HK-2 (cell line): ENCODE results near the gene MYB.
"Not testable (repeated sequence)": the region's sequence is repeated elsewhere in the genome, so short reads cannot be mapped to it uniquely, and the experiment has no call there.

Experiments used
- DNase-seq: peaks from one replicate; pipeline ENCODE4 v3.0.0-alpha.2; 2018; ENCODE audit not compliant: unreplicated experiment

The MYB gene

DNA sequence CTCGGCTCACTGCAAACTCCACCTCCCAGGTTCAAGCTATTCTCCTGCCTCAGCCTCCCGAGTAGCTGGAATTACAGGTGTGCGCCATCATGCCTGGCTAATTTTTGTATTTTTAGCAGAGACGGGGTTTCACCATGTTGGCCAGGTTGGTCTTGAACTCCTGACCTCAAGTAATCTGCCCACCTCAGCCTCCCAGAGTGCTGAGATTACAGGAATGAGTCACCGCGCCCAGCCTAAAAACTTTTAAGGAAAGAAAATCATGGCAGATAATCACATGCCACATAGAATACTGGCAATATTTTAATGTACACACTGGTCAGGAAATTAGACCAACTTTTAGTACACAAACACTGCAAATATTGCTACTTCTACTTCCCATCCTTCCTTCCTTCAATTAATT lies 16.7 kb upstream of the MYB start:
- not testable (repeated sequence) for DNase-seq

DNA sequence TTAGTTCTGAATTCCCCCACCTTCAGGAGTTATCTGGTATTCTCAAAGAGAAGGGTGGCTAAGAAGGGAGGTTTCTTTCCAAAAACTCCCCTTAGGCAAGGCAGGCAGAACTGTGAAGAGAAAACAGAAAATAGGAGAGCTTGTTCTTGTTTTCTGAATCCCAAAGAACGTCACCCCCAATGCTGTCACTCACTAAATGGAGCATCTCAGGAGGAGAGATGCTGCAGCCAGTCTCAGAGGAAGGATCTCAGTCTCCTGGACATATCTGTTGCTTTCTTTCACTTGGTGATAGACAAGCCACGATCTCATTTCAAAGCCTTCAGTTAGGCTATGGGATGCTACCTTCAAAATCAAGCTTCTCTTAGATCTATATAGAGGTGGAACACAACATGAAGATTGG lies 16.1 kb upstream of the MYB start:
- no peak for DNase-seq

DNA sequence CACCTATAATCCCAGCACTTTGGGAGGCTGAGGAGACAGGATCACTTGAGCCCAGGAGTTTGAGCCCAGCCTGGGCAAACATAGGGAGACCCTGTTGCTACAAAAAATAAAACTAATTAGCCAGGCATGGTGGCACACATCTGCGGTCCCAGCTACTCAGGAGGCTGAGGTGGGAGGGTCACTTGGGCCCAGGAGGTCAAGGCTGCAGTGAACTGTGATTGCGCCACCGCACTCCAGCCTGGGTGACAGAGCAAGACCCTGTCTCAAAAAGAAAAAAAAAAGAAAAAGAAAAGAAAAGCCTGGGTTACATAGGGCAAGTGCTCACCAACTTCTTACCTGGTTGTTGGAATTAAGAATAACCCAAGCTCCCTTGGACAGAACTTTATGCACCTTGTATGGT lies 14.6 kb upstream of the MYB start:
- no peak for DNase-seq

DNA sequence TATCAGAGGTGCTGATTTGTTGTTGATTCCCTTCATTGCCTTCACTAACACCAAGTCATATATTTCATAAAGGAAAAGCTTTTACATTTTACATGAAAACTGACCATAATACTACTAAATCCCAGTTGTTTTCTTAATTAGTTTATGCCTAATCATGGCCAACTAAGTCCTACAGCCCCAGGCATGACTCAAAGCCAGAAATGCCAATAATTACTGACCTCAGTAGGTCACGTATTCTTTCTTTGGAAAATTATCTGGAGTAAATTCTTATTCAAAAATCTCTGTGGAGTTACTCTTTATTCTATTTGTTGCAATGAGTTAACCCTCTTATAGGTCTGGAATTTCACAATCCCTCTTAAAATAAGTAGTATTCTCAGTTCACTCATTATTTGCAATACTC lies 13.5 kb upstream of the MYB start:
- no peak for DNase-seq

DNA sequence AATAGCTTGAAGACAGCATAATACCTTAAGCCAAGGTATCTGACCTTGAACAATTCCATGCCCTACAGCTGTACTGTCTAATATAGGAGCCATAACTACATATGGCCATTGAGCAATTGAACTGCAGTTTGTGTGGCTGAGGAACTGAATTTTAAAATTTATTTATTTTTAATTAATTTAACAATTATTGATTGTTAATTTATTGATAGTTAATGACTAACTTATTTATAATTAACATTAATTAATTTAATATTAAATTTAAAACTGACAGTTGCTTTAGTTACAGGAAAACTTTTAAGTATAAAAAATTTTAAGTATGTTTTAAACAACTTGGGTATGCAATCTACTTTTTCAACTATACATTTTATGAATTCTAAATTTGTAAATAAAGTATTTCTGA lies 12.3 kb upstream of the MYB start:
- no peak for DNase-seq

DNA sequence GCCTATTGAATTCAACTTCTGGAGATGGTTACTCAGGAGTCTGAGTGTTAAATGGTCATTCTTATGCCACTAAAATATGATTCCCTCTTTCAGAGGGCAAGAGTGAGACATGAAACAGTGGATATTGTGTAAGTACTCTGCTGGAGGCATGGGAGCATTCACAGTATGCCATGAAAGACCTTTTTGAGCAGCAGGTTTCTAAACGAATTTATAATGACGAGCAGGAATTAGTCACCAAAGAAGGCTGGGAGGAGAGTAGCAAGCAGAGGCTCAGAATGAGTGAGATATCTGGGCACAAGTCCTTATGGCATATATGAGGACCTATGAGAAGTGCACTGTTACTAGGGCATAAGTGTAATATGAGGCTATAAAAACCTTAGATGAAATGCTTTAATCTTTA lies 10.9 kb upstream of the MYB start:
- DNase-seq = no peak

DNA sequence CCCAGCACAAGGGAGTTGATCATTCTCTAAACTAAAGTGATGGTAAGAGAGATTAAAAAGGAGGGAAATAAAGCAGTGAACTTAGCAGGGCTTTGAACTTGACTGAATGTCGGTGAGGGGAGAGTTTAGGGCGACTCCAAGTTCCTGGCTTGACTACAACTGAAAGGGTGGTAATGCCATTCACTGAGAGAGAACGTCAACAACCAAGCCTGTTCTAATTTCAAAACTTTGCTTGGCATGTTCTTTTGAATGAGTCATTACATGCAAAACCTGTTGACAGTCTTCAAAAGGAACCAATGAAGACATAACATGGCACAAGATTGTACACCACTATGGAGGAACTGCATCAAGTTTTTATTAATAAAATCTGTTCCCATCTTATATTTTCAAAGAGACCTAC lies 10.3 kb upstream of the MYB start:
- no peak for DNase-seq

DNA sequence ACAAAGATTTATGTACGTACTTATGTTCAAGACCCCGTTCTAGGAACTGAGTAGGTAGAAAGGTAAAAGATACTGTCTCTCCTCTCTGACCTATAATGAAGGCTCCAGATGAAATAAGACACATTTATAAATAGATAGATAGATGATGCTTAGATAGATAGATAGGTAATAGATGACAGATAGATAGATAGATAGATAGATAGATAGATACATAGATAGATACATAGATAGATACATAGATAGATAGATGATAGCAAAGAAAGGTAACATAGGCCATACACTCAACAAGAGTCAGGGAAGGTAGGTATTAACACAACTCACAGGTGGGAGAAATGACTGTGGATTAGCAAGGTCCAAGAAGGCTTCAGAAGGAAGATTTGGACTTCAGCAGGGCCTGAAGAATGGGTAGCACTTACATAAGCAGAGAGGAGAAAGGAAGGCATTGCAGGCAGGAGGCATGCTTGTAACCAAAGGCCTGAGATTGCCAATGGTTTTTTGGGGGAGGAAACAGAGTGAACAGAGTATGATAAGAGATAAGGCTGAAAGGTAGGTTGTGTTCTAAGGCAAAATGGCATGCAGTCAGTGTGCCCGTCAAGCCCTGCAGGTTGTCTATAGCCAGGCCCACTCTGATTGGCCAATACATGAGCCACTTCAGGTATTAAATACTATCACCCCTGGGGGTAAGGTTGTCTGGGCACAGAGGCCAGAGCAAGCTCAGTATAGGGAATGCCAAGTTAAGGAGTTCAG lies 7.7 kb upstream of the MYB start:
- DNase-seq = no peak

DNA sequence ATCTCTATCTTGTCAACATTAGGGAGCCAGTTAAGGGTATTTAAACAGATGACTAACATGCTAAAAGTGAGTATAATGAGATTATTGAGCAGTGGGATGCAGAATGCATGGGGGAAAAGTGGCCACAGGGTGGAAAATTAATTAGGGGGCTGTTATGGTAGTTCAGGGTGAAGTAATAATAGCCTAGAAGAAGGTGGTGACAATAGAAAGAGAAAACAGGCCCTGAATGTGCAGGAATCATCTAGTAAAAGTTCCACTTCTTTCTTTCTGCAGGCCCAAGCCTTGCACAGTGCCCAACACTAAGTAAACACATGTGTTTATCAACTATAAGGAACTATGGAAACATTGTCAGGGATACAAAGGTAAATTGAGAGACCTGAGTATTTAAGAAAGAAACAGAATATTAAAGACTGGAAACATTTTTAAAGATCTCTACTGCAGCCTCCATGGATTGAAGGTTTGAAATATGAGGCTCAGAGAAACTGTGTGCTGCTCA lies 7.1 kb upstream of the MYB start:
- DNase-seq = no peak

DNA sequence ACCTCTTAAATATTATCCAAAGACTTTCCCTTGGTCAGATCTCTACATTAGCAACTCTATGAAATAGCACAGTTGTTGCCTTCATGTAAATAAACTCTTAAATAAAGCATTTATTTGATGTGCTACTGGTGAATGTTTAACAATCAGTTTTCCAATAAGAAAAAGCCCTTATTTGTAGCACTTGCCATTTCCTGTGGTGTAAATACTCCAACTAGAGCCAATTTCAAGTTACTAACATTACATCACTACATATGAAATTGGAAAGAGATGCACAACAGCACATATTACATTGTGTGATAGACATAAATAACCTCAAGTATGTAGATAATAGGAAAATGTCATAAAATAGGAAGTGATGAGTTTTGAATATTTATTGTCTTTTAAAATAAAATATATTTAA lies 5.0 kb upstream of the MYB start:
- DNase-seq = no peak

DNA sequence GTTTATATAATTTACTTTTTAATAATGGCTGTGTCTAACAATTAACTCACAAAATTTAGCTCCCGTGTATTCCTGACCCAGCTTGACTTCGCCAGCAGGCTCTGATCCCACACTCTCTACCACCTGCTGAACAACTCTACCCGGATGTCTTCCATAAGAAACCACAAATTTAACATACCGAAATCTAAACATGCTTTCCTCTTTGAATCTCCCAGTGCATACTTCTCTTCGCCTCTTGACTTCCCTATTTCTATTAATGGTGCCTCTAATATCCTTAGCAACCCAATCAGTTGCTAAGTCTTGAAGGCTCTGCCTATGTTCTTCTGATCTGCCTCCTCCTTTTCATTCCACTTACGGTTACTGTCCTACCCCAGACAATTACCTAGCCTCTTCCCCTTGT lies 4.6 kb upstream of the MYB start:
- no peak for DNase-seq

DNA sequence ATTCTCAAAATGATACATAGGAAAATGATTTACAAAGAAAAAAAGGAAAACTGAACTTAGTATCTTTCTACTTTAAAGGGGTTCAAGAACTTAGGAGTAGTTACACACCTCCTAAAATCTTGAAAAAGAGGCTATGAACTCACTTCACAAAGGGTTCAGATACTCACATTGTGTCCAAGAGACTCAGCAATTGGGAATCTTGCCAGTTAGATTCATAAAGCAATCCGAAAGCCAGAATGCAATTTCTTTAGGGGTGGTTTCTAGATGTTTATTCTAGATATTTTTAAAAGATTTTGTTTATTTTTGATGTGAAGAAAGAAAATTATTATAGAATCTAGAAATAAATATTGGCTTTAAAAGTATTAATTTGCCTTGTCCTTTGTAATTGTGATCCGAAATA lies 1.7 kb upstream of the MYB start:
- no peak for DNase-seq

DNA sequence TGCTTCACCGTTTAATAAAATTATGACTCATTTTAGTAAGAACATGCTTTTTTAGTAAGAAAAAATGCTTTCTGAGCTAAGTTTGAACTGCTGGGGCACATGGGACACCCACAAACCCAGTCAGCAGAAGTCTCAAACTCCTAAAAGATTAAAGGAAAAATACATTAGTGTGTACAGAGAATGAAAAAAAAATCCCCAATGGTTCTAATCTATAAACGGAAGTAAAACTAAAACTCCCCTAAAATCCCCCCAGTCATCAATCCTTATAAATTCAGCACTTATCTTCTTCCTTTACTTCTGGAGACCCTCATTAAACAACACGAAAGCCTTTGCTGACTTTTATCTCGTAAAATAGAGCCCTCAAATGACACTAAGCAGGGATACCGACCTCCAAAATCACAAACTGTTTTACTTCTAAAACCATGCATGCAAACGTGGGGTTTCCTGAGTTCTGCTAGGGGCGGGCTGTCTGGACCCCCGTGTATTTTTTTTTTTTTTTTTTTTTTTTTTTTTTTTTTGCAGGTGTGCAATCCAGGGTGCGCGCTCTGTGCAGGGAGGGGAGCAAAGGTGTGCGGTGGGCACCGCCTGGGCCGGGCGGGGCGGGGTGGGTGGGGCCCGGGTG lies 1.1 kb upstream of the MYB start:
- DNase-seq = no peak

DNA sequence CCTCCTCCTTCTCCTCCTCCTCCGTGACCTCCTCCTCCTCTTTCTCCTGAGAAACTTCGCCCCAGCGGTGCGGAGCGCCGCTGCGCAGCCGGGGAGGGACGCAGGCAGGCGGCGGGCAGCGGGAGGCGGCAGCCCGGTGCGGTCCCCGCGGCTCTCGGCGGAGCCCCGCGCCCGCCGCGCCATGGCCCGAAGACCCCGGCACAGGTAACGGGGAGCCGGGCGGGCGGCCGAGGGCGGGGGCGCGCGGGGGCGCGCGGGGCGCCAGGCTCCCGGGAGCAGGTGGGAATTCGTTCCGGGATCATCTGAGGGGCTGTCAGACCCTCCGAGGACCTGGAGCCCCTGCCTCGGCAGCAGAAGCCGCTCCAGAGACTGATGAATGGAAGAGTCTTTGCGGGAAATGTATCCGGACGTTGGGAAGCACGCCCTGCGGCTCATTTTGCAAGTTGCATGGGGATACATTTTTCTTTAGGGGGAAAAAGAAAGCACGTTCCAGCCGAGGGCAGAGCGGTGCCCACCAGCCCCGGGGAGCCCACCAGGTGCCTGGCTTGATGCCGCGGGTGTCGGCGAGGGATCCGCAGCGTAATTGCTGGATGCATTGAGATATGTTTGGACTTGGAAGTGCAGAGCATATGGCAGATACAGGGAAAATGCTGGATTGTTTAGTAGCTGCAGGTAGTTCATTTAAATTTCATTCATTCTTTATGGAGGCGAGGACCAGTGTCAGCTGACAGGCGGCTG lies 394 bp downstream of the MYB start:
- peak; percentile 26 for DNase-seq

DNA sequence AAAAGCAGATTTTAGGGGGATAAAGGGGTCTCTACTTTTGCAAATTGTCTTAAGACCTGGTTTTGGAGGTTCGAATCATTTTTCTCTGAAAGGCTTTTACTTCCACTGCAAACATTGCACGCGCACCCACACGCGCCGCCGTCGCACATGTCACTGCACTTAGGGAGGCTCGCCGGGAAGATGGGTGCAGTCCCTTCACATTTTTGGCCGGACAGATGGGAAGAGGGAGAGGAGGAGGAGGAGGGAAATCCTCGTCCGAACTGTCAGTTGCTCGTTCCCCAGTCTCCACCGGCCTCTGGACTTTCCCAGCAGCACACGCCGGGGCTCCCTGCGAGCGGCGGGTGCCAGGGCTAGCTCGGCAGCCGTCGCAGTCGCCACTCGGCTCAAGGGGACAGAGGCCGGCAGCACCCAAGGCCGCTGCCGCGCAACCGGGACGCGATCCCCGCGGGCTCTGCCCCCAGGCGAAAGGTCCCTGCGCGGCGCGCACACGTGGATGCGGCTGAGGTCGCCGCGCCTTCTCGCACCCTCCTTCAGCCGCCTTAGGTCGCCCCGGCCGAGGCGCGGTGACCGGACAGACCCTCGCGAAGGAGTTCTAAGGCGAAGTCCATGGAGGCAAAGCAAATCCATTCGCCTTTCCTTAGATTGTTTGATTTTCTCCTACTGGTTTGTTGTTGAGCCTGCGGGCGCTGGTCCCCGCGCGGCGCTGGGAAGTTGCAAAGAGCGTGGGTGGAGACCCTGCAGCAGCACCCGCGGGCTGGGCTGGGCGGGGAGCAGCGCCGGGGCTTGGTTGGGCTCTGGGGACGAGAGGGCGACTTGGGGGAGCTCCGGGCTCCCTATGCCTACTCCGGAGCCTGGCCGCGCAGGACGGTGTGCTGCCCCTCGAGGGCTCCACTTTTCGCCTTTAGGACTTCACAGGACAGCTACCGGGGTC lies 1.2 kb downstream of the MYB start:
- DNase-seq = peak; percentile 32

DNA sequence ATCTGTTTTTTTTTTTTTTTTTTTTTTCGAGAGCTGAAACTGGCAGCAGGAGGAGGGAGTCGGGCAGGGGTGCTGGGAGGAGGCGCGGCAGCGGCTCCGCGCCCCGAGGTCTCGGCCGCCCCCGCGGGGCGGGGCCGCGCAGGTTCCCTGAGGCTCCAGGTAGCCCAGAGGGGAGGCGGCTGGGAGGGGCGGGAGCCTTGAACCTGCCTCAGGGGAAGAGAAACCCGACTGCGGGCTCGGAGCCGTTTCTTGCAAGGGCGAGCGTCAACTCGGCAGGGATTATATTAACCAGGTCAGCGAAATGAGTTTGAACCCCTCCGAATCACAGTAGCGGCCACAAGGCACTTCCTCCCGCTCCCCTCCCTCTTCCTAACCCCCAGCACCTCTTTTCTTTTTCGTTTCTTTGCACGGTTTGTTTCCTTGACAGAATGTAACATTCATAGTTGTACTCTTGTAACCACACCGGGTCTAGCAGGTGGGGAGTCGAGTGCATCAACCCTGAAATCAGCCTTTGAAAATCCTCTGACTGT lies 2.0 kb downstream of the MYB start:
- DNase-seq = peak; percentile 11

DNA sequence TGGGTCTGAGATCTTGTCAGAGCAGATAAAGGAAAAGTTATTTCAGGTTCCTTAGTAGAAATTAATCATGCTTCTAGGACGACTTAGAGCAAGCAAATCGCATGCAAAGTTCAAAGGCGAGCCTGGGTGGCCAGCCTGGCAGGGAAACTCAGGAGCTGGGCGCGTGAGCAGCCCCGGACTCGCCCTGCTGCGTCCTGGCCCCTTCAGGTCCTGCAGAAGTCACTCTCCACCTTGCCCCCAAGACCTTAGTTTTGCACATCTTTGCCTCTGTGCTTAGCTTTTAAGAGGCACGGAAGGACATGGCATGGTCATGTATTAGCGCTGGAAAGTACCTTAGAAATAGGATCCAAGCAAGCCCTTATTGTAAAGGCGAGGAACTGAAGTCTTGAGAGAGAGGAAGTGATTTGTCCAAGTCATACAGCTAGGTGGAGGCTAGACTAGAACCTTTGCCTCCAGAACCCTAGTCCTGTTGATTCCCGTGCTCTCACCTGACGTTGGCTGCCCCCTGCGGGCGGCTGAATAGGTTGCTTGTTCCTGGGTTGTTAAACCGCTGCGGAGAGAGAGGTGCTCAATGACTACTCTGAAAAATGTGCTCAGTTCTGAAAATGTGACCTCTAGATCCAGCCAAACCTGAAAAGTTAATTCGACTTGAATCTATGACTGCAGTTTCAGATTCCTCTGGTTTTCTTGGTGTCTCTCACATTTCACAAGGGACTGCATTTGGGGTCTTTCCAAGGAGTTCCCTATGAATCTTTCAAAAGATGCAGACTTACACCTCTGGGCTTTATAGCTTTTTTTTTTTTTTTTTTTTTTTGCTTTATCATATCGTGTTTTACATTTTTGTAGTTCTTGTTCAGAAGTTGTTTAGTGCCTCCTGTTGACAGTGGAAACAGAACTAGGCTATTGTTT lies 2.7 kb downstream of the MYB start:
- peak; percentile 35 for DNase-seq

DNA sequence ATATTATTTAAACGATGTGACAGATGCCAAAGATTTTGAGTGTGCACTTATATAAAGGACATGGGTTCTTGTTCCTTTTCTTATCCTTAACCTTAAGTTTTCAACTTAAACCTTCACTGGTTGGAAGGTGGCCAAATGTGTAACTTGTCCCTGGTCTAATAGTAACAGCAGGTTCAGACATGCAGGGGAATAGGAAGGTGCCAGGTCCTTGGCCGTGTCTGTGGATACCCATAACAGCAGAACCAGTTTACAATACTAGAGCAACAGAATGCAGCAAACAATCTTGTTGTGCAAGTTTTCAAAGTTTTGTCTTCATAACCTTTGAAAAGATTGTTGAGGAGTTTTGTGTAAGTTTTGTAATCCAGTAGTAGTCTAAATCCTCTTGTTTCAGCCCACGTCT lies 4.4 kb downstream of the MYB start:
- no peak for DNase-seq

DNA sequence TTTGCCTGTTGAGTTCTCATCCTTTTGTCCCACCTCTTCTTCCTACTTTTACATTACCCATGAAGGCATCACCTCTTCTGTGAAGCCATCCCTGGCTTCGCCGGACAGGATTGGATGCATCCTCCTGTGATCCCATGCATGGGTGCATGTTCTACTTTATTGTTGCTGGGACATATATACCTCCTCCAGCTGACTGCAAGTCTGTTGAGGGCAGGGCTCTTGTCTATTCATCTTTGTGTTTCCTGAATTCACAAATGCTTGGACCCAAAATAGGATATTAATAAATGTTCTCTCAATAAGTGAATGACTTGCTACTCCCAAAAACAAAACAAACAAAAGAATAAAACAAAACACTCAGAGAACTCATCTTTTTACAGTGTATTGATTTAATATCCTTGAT lies 5.1 kb downstream of the MYB start:
- DNase-seq = no peak

DNA sequence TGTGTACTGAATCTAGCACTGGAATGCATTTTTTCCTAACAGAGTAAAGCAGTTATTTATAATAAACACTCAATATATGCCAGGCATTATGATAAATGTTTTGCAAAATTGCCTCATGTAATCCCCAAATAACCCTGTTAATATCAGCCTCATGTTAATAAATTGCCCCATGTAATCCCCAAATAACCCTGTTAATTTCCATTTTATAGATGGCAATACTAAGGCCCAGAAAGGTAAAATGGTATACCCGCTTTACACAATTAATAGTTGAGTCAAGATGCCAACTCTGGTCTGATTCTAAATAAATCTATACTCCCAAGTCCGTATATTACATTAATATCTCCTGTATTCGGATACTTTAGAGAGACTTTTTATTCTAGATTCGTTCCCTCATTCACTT lies 6.3 kb downstream of the MYB start:
- DNase-seq = no peak

DNA sequence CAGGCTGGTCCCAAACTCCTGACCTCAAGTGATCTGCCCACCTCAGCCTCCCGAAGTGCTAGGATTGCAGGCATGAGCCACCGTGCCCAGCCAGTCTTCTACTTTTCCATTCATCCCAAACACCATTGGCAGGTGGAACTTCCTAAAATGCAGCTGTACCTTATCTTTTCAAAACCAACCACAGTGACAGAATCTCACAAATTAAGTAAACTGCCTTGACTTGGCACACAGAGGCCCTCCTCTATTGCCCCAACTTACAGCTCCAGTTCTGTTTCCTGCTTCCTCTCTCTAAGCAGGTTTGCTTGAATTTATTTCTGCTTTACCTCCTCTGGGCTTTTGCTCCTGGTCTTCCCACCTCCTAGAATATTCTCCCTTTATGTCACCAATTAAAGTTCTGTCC lies 7.6 kb downstream of the MYB start:
- no peak for DNase-seq
